AG10803 (cell line): Measurements from ENCODE around the gene AQP1.
A peak's percentile ranks its signal among the peaks of the same experiment; 100 is the strongest.

ENCODE experiments used
- DNase-seq: peaks from one replicate; pipeline ENCODE4 v3.0.0; 2010; ENCODE audit warnings: low read depth
- H3K4me3 ChIP-seq: 2 replicates; pipeline ENCODE4 v1.5.1; 2011; ENCODE audit warnings: mild to moderate bottlenecking, low read length, control low read depth
- CTCF ChIP-seq: conservative IDR thresholded peaks from 2 replicates; pipeline ENCODE4 v1.5.1; 2011; ENCODE audit warnings: mild to moderate bottlenecking, low read length, control low read depth, inconsistent platforms

Gene AQP1

GRCh38 chr7:30874656-30875302 lies 36.9 kb upstream of the AQP1 start:
- H3K4me3 ChIP-seq: no peak overlapping the region
- no peak for DNase-seq
- no peak for TF ChIP-seq CTCF

- TF ChIP-seq CTCF: no peak
- DNase-seq: peak; percentile 22
- no peak overlapping the region for H3K4me3 ChIP-seq
Measured at GRCh38 chr7:30877015-30877769, 34.5 kb upstream of the AQP1 start.

- no peak for TF ChIP-seq CTCF
Measured at GRCh38 chr7:30877993-30878392, 33.7 kb upstream of the AQP1 start.

GRCh38 chr7:30879139-30880124 lies 32.2 kb upstream of the AQP1 start:
- DNase-seq: no peak
- no peak for TF ChIP-seq CTCF
- H3K4me3 ChIP-seq: no peak overlapping the region

More at GRCh38 chr7:30877993-30878392, 33.7 kb upstream of the AQP1 start:
- H3K4me3 ChIP-seq: no peak overlapping the region
- no peak for DNase-seq

GRCh38 chr7:30880125-30880720 lies 31.4 kb upstream of the AQP1 start:
- TF ChIP-seq CTCF: no peak
- peak; percentile 22 for DNase-seq
- no peak overlapping the region for H3K4me3 ChIP-seq

GRCh38 chr7:30880941-30881340 lies 30.7 kb upstream of the AQP1 start:
- TF ChIP-seq CTCF: no peak
- no peak for DNase-seq
- no peak overlapping the region for H3K4me3 ChIP-seq
